Measurements from ENCODE around the gene ACOT7.

DNA sequence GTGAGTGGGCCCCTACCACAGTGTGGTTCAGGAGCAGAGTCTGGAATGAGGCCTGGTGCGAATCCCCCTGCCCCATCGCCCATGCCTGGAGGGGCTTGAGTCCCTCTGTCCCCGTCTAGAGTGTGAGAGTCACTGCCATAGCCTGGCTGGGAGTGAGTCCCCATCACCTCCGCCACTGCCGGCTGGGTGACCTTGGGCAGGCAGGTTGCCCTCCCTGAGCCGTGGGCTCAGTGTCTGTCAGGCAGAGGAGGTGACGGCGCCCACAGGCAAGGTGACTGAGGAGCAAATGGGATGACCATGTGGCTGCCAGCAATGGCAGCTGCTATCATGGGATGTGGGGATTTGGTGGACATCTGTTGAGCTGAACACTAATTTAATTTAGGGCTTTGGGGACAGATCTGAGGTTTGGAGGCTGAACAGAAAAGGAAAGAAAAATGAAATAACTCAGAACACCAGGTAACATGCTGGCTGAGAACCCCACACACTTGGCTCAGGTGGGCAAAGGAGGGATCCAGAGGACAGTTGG lies 94.6 kb downstream of the ACOT7 start:
- TF ChIP-seq, protein P1, sequence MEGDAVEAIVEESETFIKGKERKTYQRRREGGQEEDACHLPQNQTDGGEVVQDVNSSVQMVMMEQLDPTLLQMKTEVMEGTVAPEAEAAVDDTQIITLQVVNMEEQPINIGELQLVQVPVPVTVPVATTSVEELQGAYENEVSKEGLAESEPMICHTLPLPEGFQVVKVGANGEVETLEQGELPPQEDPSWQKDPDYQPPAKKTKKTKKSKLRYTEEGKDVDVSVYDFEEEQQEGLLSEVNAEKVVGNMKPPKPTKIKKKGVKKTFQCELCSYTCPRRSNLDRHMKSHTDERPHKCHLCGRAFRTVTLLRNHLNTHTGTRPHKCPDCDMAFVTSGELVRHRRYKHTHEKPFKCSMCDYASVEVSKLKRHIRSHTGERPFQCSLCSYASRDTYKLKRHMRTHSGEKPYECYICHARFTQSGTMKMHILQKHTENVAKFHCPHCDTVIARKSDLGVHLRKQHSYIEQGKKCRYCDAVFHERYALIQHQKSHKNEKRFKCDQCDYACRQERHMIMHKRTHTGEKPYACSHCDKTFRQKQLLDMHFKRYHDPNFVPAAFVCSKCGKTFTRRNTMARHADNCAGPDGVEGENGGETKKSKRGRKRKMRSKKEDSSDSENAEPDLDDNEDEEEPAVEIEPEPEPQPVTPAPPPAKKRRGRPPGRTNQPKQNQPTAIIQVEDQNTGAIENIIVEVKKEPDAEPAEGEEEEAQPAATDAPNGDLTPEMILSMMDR (IDR thresholded peaks at IDR 0.05 in 8 of 11, conservative IDR thresholded peaks at IDR 0.05 in 3 of 11), result no peak
- TF ChIP-seq POLR2A (IDR thresholded peaks at IDR 0.05) (no peak), POLR2AphosphoS5 (IDR thresholded peaks at IDR 0.05) (no peak)
